GM21447 (cell line): ENCODE results near the gene CPT1B.
"Not testable (repeated sequence)": the region's sequence is repeated elsewhere in the genome, so short reads cannot be mapped to it uniquely, and the experiment has no call there.

Experiments
- ATAC-seq: cut with Tn5 transposase; IDR thresholded peaks from one replicate; pipeline ENCODE4 v1.9.1; 2021; ENCODE audit not compliant: unreplicated experiment

CPT1B gene

DNA sequence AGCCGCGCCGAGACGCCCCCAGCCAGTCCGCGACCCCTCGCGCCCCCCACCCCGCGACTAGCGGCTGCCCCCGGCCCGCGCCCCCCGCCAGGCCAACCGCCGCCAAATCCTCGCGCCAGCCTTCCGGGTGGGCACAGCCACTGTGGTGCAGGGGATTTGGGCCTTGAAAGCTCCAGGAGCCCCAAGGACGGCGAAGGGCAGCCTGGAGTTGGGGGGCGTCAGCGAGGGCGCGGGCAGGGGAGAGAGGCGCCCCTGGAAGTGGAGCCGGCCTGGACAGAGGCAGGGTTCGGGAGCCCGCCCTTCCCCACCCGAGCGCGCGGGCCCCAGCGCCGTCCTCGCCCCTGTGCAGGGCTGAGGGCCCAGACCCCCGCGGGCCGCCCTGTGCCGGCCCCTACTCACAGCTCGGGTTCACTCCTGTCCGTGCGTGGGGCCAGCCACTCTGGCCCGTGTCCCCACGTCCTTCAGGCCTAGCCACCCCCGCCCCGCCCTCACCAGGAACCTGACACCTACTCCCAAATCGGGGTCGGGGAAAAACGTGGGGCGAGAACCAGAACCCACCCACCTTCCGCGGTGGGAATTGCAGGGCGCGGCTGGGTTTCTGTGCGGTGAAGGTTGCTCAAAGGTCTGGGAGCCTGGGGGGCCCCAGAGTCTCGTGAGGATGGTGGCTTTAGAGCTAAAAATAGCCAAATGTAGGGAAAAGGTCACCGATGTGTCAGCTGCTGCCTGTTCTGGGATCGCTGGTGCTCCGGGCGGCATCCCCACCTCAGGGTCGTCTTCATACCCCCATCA is at the start of gene CPT1B:
Gene CPT1B, minus strand, starts transcription at position 441 of the 789 bp plus-strand sequence. CDS start 512 bp downstream, outside the sequence.
- no peak for ATAC-seq

DNA sequence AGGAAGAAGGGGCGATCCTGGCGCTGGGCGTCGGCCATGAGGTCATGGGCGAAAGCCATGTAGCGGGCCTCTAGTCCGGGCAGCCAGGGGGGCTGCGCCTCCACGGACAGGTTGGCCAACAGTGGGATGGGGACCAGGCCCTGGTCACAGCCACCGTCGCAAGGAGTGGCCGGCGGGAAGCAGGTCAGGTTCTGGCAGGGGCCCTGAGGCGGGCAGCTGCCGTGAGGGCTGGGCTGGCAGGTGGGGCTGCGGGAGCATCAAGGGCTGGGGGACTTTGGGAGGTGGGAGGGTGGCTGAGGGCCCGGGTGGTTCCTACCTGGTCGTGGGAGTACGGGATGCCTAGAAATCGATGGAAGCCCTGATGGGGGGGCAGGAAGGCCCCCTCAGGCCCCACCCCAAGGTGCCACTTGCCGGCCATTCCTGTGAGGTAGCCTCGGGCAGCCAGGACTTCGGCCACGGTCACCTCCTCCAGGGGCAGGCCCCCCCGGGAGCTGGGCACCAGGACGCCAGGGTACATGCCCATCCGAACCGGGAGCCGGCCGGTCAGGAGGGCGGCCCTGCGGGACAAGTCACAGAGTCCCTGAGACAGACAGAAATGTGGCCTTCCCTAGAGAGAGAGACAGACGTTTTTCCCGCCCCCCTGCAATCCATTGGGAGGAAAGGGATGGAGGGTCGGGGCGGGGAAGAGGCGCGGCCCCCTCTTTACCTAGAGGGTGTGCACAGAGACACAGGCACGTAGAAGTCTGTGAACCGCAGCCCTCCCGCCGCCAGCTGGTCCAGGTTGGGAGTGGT is 48.8 kb upstream of the CPT1B start:
- no peak for ATAC-seq

DNA sequence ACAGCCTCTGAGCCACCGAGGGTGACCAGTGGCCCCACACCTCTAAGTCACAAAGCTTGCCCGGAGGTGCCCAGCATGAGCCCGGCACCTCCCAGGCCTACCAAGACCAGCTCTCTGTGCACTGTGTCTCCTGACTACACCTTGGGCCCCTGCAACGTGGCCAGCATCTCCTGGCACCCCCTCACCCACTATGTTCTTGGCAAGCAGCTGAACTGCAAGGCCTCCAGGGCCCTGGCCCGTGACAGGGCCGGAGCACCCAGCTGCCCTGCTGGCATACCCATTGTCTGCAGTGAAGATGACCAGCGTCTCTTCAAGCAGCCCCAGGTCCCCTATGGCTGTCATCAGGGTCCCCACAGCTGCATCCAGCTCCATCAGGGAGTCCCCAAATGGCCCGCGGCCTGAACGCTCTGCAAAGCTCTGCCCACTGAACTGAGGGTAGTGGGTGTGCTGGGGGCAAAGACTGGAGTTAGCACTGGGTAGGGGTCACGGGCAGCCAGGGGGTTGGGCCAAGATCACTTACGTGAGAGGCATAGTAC is 48.2 kb upstream of the CPT1B start:
- no peak for ATAC-seq

DNA sequence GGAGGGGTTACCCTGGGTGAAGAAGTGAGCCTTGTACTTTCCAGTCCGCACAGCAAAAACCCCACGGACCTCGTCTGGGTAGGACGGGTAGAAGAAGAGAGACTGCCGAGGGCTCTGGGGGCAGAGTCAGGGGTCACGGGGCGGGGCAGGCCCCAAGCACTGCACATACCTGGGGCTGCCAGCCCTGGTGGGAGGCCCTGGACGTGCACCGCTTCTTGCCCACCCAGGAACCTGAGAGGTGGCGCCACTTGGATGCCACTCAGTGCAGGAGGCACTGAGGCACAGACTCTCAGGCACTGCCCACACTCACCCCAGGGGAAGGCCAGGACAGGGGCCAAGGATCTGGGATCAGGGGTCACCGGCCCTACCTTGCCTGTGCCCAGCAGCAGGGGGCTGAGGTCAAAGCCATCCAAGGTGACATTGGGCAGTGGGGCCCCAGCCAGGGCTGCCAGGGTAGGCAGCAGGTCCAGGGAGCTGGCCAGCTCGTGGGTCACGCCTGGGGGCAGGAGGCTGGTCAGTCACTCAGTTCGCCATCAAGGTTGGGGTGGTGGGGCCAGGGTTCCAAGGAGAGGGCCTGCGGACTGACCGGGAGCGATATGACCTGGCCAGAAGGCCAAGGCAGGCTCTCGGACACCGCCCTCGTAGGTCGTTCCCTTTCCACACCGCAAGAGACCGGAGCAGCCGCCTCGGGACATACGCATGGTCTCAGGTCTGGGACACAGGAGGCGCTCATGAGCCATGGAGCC is 47.5 kb upstream of the CPT1B start:
- no peak for ATAC-seq

DNA sequence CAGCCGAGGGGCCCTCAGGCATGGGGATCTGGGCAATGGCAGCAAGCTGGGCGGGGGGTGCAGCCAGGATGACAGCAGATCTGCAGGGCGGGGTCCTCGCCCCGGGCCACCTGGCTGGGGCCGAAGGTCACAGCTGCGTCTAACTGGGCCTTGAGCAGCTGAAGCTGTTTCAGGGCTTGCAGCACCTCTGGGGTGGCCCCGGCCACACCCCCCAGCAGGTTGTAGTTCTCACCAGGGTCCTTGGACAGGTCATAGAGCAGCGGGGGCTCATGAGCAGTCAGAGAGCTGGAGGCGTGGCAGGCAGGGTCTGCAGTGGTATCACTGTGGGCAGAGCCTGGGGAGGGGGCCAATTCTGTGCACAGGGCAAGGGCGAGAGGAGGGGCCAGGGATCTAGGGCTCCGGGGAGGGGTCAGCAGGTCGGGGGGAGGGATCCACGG is 46.9 kb upstream of the CPT1B start:
- ATAC-seq, result no peak

DNA sequence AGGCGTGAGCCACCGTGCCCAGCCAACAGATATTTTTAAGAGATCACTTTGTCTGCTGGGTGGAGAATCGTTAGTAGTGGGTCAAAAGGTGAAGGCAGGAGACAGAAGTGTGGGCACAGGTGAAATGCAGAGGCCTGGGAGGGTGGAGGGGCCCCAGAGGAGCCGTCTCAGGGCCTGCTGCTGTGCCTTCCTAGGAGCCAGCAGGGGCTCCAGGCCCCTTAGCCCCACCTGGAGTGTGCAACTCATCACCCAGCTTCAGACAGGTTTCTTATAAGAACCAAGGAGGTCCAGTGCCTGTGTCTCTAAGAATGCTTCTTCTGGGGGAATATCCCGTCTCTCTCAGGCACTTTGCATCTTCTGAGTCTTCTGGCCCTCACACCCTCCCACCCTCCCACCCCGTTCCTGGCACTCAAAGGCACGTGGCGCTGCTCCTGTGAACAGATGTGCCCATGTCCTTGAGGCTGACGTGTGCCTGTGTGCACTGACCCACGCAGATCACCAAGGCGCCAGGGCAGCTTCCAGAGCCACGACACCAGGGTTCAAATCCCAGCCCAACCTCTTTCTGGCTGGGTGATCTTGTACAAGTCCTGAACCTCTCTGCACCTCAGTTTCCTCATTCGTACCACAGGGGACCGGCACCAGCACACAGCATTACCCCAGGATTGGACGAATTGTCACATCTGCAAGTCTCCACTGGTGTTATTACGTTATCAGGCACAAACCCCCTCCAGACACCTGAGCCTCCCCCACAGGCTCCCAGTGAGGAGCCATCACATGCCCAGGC is 46.3 kb upstream of the CPT1B start:
- no peak for ATAC-seq

DNA sequence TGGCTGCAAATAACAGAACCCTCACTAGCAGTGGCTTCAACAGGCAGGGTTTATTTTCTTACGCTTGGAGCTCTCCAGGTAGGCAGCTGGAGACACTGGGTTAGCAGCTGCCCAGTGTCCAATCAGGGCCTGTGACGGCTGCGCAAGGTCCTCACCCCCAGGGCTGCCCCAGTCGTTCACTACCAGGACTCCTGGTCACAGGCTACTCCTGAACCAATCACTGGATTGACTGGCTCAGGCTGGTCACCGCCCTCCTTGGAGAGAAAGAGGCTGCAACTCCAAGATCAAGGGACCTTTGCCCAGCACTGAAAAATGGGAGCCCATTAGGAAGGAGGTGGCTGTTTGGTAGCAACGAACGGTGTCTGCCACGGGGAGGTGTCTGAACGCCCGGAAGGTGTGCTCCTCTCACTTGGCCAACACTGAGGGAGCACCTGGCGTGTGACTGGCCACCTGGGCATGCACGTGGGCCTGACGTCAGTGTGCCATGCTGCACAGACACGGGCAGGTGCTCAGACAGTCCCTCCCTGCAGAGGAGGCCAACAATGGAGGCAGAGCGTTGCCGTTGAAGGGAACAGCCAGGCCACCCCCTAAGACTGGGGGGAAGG is 44.6 kb upstream of the CPT1B start:
- ATAC-seq, result no peak

DNA sequence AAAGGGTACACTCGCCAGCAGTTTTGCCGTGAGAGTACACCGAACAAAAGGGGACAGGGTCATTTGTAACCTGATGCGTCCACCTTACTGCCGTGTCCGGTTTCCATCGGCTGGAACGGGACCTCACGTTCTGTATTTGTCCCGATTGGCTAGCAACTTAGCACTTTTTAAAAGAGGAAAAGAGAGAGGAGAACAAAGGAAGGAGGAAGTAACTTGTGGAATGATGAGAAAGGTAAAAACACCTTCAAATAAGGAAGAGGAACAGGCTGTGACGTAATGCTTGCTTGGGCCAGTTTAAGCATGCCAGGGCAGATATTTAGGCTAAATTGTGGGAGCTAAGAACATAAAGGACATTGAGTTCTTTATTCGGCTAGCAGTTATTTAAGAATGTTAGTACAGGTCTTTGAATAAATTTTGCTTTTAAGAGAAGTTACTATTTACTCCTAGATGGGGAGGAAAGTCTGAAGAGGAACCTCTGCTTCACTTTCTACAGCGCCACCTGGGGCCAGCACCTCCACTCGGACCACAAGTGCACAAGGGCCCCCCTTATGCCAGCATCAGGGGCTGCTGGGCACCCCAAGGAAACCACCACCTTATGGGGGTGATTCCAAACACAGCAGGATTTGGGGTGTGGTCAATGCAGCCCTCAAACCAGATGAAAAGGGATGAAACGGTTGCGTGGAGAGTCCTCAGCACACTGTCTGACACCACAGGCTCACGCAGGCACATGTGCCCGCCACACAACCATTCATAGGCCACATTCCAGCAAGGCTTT is 43.9 kb upstream of the CPT1B start:
- ATAC-seq, result no peak

DNA sequence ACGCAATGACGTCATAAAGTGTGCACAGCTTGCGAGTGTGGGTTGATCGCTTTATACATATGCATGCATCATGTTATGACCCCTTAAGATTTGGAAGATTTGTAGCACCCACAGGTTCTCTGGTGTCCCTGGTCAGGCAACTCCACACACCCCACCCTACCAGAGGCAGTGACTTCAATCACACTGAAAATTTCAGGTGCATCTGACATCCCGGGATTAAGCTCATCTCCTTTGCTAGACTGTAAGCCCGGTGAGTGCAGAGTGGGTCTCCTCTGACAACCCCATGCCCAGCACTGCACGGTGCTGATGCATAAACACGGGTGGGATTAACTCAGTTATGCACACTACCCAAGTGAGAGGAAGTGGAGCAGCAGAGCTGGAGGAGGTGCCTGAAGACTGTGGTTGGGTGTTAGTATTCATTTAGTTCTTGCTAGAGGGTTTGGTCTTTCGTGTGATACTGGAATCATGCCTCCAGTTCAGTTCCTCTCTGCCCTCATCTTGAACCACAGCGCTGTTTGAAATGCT is 43.2 kb upstream of the CPT1B start:
- ATAC-seq, result no peak

DNA sequence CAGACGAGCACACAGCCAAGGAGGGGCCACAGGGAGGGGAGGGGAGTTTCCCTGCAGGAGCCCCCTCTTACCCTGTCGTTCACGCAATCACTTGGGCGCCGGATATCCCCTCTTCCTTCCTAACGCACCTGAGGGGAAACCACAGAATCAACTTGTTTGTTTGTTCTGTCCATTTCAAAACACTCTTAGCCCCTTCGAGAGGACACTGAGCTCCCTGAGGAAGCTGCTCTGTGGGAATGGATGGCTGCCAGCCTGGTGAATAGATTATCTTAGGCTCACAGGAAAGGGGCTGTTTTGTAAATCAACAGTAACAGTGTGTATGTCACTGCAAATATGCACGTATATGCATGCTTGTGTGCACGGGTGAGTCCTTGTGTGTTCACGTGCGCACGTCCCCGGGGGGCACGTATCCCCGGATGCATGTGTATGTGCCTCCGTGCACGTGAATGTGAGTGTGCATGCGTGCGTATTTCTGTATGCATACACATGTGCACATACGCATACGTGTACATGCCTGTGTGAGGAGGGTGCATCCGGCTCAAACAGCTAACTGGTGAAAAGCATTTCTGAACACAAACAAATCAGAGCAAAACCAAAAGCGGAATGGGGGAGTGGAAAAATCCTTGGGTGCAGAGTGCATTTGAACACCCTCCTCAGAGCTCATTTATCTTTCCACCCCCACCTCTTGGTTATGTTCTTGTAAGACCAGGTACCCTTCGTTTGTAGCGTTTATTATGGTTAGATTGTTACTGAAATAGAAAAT is 42.5 kb upstream of the CPT1B start:
- ATAC-seq, result no peak

DNA sequence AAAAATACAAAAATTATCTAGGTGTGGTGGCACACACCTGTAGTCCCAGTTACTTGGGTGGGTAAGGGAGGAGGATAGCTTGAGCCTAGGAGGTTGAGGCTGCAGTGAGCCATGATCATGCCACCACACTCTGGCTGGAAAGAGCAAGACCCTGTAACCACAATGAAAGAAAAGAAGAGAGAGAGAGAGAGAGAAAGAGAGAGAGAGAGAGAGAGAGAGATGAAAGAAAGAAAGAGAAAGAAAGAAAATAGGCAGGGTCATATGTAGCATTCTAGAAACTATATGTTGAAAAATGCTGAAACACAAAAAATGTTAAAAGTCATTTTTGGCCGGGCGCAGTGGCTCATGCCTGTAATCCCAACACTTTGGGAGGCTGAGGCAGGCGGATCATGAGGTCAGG is 36.1 kb upstream of the CPT1B start:
- not testable (repeated sequence) for ATAC-seq

DNA sequence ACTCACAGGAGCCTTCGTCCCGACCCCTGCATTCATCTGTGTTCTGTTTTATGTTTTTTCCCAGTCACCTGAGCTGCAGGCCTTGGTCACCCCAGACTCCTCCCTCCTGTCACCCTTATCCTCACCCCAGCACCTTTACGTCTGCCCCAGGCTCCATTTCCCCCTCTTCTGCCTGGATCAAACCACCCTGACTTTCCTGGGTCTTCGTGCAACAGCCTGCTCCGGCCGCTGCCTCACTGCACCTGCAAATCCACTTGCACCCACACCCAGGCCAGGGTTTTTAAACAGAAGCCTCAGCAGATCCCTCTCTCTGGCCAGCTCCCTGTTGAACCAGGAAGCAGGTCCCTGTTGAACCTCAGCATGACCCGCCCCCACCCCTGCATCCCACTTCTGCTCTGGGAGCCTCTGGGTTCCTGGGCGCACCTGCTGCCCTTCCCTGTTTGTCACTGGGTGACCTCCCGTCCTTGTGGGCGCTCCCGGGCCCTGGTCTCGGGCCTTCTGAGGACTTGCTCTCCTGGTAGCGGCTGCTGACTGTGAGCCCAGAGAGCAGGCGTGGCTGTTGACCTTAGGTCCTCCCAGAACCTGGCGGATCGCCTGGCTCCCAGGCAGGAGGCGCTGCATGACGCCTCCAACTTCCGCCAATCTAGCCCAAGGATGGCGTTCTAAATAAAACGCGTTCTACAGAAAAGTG is 35.2 kb upstream of the CPT1B start:
- ATAC-seq, result no peak

DNA sequence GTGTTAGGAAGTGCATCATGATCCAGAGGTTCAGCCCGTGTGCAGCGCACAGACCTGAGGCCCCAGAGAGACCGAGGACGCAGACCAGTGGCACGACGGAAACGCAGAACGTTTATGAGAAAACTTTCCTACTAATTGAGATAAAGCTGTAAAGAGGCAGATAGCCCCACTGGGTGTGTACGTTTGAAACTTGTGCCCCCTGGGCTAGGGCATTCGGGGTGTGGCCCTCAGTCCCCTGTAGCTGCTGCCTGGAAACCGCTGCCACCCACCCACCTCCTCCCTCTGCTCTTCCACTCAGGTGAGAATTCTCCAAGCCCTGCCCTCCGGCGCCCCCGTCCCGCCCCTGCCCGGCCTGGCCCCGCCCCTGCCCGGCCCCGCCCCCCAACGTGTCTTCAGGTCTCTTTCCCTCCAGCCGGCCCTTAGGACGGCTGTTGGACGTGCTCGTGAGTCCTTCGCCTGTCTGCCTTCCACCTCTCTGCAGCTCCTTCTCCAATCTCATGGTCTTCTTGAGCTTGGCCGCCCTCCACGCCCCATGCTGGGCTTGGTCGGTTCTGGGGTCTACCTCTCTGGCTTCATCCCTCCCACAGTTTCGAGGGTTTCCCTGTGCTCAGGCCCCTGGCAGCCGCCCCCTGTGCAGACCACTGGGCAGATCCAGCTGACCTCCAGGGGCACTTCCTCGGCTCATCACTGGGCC is 34.4 kb upstream of the CPT1B start:
- no peak for ATAC-seq

DNA sequence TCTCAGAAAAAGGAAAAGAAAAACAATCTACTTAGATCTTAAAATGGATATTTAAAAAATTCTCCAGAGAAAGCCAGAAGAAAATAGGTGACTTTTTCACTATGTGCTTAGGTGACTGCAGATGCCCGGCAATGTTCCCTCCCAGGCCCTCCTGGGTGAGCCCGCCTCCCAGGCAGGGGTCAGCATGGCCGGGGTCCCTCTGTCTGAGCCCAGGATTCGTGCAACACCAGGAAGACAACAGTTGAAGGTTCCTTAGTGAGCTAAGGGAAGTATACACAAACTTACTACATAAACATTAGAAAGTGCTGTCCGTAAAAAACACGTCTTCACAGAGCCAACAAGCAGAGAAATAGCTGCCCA is 33.9 kb upstream of the CPT1B start:
- no peak for ATAC-seq

DNA sequence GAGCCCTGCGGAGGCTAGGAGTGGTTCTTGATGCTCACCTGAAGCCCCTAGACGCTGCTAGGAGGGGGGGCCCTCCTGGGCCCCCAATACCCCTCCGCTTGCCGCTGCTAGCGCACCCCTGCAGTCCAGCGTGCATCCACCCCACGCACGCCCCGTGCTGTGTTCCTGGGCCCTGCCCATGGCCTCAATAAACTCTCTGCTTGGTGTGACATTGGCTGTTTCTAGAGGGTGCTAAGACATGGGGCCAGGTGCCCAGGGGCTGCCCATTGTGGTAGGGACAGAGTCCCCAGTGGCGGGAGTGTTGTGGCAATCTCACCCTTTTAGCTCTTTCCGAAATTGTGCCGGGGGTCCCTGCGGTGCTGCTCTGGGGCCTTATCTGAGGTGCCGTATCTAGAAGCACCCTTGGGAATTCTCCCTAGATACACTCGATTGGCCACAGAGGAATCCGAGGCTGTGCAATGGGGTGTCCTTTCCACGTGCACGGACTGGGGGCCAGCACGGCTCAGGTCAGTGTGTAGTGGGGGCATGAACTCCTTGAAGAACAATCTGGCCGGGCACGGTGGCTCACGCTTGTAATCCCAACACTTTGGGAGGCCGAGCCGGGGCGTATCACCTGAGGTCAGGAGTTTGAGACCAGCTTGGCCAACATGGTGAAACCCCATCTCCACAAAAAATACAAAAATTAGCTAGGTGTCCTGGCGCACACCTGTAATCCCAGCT is 33.3 kb upstream of the CPT1B start:
- no peak for ATAC-seq

DNA sequence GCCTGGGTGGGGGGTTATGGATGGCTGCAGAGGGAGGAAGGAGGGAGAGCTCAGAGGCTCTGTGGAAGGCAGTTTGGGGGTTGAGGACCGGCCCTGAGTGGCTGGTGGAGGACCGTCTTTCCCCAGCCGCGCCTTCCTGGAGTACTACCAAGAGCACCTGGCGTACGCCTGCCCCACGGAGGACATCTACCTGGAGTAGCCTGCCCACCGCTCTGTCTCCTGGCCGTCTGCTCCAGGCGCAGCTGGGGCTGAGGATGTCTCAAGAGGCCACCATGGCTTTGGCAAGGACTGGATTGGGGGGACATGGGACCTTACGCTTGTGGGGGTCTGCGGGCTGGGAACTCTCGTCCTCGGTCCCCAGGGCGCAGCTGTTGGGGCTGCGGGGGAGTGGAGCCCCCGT is 32.4 kb upstream of the CPT1B start:
- ATAC-seq, result no peak

DNA sequence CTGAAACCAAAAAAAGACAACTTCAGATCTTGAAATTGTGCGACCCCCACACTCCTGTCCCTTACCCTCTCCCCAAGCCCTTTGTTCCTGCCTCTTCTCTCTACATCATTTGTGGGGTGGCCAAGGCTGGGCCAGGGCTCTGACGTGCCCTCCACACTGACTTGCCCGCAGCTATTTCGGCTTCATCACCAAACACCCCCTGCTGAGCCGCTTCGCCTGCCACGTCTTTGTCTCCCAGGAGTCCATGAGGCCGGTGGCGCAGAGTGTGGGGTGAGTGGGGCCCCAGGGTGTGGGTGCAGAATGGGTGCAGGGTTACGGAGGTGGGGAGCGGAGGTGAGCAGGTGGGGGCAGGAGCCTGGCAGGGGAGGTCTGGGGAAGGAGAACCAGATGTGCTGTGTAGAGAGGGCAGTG is 31.8 kb upstream of the CPT1B start:
- no peak for ATAC-seq
